Ecto neural progenitor cell (in vitro differentiated cells): ENCODE measurements around the gene DBF4B.
"Not testable (repeated sequence)": the region's sequence is repeated elsewhere in the genome, so short reads cannot be mapped to it uniquely, and the experiment has no call there.

ENCODE experiments used
- DNase-seq: peaks from one replicate; pipeline ENCODE4 v3.0.0-alpha.2; 2018; ENCODE audit warnings: low spot score

Gene DBF4B

GRCh38 chr17:44733753-44734152 is 25.3 kb downstream of the DBF4B start:
- DNase-seq: peak; percentile 72

GRCh38 chr17:44734272-44734671 is 25.8 kb downstream of the DBF4B start:
- no peak for DNase-seq

GRCh38 chr17:44736551-44737240 is 28.2 kb downstream of the DBF4B start:
- DNase-seq: no peak

GRCh38 chr17:44738214-44738906 is 29.9 kb downstream of the DBF4B start:
- no peak for DNase-seq

GRCh38 chr17:44741316-44741715 is 32.9 kb downstream of the DBF4B start:
- no peak for DNase-seq

DNA sequence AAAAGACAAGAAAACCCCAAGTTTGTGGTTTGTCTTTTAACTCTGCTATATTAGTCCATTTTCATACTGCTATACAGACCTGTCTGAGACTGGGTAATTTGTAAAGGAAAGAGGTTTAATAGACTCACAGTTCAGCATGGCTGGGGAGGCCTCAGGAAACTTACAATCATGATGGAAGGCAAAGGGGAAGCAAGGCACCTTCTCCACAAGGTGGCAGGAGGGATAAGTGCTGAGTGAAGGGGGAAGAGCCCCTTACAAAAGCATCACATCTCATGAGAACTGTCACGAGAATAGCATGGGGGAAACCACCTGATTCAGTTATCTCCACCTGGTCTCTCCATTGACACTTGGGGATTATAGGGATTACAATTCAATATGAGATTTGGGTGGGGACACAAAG is 36.8 kb downstream of the DBF4B start:
- no peak for DNase-seq

DNA sequence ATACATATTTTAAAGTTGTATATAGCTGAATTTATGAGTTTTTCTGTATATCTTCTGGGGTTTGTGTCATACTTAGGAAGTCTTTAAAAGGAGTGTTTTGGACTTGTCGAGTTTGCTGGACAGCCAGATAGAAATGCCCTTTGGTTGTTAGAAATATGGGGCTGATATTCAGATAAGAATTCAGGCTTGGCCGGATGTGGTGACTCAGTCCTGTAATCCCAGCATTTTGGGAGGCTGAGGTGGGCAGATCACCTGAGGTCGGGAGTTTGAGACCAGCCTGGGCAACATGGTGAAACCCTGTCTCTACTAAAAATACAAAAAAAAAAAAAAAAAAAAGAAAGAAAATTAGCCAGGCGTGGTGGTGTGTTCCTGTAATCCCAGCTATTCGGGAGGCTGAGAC is 37.3 kb downstream of the DBF4B start:
- not testable (repeated sequence) for DNase-seq

GRCh38 chr17:44747566-44747965 is 39.1 kb downstream of the DBF4B start:
- no peak for DNase-seq

DNA sequence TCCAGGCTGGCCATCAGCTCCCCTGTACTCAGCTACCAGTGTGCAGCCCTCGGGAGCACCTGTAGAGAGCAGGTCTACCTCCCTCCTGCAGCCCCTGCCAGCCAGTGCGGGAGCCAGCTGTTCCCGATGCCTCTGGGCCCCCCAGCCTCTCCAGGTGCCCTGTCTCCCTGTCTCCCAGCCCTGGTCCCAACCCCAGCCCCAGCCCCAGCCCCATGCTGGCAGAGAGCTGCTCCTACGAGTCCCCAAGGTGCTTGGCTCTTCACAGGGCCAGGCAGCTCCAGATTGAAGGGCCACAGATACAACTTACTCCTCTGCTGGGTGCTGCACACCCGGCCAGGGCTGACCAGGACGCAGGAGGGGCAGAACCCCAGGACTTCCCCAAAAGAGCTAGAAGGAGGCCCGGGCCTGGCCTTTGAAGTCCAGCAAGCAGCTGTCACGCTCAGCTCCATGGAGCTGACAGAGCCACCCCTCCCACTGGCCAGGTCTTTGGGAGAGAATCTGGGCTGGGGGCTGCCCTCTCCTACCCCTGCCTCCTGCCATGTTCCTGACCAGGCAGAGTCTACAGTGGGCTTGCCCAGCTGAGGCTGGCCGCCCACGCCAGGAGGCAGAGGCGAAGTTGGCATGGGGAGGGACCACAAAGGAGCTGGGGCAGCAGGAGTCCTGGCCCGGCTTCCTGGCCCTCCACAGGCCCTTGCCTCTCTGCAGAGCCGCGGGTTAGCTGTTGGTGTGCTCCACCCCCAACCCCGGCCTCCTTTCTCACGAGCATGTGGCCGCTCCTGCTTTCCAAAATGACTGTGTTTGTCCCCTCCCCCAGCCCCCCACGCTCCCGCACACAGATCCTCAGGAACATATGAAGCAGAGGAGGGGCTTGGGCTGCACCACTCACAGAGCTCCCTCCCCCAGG is 40.9 kb downstream of the DBF4B start:
- DNase-seq: peak; percentile 60

DNA sequence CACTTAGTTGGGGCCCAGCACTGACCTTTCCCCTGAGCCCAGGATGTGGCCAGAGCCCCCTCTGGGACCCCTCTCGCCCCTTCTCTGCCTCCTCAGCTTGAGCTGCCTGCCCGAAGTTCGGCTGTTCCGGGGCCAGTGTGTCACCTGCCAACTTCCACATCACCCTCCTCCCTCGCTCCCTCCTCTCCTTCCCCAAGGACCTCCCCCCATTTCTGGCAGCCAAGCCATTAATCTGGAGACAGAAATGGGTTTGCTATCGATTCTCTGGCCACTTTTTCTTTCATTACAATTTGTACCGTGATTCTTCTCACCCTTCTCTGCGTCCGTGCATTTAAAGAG is 41.5 kb downstream of the DBF4B start:
- DNase-seq: no peak

- DNase-seq: no peak
Observed at GRCh38 chr17:44751331-44751730, 42.9 kb downstream of the DBF4B start.

DNA sequence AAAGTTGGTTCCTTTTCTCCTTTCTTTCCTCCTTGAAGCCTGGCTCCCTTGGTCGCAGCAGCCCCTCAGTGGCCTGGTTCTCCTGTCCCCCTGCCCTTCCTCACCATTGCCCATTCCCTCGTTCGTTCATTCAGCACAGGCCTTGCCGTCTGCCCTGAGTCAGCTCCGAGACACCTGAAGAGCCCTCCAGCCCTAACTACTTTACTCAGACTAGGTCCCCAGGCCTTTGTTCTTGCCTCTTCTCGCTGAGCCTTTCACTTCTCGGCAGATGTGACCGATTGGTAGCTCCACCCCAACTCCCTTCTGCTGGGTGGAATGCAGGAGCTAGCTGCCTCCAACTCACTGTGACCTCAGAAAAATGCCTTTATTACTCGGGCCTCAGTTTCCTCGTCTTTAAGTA is 43.3 kb downstream of the DBF4B start:
- DNase-seq: no peak

DNA sequence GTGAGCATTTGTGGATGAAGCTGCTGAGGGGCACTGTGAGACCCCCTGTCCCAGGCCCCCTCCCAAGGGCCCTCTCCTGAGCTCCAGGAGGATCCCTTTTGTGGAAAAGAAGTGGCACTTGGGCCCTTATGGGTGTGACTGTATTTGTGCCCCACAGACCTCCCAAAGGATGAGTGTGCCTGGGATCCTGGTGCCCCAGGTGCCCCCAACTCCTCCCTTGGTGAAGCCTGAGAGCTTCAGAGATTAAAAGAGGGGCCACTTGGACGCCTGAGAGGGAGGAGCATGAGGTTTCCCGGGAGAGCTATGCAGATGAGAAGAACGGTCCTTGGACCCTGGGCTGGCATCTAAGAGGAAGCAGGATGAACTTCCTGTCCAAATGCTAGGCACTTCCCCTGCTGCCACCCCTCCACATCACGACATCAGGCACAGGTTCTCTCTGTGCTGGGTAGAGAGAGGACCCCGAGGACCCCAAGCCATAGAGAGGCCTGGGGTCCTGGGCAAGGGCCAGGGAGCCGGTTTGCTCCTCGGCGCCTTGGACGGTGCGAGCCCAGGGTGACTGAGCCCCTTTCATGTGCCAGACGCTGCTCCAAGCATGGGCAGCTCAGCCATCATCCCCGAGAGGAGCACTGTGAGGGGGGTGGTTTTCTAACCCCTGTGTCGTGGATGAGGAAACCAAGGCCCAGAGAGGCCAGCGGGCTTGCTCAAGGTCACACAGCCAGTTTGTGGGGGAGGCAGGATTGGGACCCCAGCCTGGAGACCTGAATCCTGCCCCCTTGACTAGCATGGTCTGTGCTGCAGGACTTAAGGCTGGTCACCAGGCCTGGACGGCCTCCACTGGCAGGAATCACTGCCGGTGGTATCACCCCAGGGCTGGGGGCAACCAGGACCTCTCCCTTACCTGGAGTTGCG is 44.7 kb downstream of the DBF4B start:
- DNase-seq: no peak

DNA sequence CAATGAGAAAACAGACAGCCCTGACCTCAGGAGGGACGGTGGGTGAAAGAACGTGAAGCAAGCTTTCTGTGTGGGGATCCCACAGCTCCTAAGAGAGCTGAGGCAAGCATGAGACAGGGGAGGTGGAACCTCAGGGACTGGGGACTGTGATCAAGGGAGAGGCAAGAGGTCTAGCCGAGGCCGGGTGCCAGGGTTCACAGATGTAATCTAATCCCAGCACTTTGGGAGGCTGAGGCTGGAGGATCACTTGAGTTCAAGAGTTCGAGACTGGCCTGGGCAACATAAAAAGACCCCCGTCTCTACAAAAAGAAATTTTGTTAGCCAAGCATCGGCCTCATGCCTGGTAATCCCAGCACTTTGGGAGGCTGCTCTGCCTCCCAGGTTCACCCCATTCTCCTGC is 45.8 kb downstream of the DBF4B start:
- DNase-seq: no peak

DNA sequence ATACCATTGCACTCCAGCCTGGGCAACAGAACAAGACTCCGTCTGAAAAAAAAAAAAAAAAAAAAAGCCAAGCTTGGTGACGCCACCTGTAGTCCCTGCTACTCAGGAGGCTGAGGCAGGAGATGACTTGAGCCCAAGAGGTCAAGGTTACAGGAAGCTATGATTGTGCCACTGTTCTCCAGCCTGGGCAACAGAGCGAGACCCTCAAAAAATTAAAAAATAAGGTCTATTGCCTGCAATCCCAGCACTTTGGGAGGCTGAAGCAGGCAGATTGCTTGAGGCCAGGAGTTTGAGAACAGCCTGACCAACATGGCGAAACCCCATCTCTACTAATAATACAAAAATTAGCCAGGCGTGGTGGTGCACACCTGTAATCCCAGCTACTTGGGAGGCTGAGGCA is 46.7 kb downstream of the DBF4B start:
- not testable (repeated sequence) for DNase-seq

DNA sequence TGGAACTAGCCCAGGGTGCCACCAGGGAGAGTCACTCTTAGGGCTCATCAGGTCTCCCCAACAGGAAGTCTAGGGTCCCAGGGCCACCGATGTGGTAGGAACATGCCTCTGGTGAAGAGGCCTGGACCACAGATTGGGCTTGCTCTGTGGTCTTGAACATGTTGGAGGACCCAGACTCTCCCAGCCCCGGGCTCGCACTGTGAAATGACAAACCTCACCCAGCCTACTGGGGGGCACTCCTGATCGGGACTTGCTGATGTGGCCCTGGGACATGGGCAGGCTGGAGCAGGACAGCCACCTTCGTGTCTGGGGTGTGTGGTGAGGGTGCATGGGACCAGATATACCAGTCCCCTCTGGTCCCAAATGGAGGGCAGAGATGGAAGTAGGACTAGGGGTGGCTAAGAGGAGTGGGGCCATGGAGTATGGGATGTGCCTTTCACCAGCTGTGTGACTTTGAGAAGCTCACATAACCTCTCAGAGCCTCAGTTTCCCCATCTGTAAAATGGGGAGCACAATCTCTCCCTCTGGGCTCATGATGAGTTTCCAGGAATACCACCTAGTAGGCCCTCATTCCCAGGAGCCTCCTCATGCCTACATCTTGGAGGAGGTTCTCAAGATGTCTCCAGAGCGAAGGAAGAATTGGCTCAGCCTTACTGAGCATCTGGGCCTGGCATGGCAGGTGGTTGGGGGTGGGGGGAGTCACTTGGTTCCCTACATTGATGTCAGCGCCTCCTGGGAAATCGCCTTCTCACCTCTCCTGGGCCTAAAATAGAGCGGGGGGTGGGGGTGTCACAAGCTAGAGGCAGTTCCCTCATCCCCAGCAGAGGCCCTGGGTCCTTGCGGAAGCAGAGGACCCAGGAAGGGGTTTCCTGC is 48.8 kb downstream of the DBF4B start:
- DNase-seq: peak; percentile 49

DNA sequence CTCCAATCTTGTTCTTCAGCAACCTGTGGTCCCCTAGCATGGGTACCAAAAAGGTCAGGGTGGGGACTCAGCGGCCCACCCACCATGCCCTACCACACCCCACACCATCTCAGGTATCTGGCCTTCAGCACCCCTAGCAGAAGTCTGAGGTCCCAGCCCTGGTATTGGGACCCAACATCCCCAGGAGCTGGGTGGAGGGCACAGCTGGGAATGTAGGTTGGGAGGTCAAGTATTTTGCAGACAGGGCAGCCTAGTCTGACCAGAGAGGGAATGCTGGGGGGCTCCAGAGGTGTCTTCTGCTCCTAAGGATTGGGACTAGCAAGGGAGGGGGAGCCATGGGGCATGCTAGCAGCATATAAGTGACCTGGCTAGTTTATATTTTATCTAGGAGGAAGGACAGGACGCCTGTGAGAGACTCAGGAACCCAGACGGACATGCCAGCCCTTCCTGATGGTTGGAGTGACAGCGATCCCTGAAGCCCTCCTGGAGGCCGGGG is 49.5 kb downstream of the DBF4B start:
- no peak for DNase-seq

DNA sequence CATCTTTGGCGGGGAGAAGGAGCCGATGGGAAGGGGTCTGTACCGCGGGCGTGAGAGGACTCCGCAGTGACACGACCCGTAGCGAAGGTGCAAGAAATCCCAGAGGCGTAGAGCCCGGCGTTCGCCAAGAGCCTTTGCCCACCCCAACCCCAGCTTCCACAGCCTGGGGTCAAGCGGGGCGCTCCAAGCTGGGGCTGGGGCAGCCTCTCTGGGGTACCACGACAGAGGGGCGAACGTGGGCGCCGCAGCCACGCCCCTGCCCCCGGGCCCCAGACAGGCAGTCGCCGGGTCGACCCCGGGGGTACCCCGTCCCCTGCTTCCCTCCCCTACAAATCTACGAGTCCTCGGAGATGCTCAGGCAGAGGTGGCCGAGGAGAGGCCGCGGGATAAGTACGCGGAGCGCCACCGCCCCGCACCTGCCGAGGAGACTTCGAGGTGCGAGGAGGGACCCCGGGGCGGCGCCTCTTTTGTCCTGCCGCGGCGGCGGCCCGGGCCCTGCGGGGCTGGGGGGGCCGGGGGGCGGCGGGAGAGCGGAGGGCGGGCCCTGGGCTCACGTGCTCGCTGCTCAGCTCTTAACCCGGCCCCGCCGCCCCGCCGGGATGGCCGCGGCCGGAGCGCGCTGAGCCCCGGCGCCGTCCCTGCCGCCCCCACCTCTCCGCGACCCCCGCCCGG is 50.1 kb downstream of the DBF4B start, which contains the start of gene ADAM11:
Gene ADAM11, plus strand, starts transcription at position 575 of the 672 bp plus-strand sequence. CDS start 212 bp downstream, outside the sequence.
- peak; percentile 75 for DNase-seq

GRCh38 chr17:44759086-44759915 is 50.8 kb downstream of the DBF4B start:
- peak; percentile 69 for DNase-seq
